Colon (tissue), 2 donors: ENCODE measurements around the gene CDH16.
"Not testable (repeated sequence)": the region's sequence is repeated elsewhere in the genome, so short reads cannot be mapped to it uniquely, and the experiment has no call there.

ENCODE experiments used
- FAIRE-seq: peaks from 2 replicates; lab custom pipeline; 2012; peaks lifted over from hg19 to GRCh38; lab: Jason Lieb, UNC
- donor health status: control.
- donor health status: control.

The CDH16 gene

DNA sequence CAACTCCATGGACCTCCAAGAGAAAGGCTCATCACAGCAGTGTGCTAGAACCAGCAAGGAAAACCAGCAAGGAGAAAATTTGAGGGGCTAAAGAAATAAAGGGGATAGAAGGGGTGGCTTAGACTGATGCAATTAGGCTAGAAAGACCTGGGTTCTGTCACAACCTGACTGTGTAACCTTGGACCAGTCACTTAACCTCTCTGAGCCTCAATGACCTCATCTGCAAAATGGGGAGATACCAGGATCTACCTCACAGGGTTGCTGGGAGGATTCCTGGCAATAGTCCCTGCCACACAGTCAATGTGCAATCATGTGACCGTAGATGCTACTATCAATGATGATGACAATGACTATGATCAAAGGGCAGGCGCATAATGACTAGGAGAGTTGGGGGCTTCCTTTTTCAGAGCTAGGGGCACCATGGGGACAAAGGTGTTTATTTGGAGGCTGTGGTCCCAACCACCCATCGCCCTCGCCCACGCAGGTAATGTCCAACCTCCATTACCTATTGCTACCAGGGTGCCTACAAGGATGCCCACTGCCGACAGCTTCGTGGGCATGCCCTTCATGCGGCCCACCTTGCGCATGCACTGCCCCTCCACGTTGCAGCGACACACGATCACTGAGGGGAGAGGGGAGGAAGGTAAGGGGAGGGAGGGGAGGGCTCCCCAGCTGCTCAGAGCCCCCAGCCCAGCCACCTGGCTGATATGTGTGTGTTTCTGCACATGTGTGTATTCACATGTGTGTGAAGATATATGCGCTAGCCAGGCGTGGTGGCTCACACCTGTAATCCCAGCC is 9.7 kb downstream of the CDH16 start:
- FAIRE-seq: no peak

DNA sequence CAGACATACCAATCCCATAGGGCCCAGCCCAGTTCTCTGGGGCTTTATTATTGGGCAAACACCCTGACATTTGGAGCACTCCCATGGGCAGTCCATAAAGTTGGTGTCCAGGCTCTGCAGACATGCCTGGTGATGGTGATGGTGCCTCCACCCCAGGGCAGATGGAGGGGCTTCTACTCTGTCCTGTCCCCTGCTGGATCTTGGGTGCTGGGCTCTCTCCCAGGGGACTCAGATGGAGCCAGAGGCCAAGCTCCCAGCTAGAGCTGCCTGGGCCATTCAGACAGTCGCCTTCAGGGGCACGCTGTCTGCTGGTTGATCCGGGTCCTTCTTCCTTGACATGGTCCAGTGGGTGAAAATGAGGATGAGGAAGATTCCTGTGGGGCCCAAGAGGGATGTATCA is 10.6 kb downstream of the CDH16 start:
- FAIRE-seq: no peak

DNA sequence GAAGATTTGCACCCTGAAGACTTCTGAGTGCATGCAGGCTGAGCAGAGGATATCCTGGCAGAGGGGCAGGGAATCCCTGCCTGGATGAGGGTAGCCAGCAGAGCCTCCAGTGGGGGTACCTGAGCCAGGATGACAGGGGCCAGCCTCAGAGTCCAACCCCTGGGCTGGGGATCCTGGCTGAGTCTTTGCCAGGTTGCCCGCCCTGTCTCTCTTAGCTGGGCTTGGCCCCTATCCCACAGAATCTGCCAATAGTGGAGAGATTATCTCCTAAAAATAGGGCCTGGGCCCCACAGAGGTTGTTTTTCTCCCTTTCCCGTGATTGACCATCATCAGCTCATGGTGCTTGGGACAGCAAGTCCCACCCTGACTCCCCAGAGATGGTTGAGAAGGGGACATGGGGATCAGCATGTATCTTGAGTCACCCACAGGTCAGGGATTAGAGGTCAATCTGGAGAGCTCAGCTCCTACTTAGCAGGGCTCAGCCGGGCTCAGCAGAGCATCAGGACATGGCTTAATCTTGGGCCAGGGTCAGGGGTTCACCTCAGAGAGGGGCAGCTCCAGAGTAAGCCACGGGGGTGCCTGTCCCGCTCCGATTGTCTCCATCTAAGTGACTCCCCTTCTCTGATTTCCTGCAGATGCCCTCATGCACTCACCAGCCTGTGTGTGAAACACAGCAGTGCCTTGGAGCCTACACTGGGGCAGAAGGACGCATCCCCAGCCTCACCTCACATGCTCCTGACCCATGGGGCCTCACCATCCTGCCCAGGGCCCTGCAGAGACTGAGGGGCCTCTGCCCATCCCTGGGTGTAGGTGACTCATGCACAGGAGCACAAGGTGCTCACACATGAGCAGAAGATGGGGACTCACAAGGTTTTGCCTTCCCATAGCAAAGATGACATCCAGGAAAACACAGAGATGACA is 11.5 kb downstream of the CDH16 start:
- no peak for FAIRE-seq

DNA sequence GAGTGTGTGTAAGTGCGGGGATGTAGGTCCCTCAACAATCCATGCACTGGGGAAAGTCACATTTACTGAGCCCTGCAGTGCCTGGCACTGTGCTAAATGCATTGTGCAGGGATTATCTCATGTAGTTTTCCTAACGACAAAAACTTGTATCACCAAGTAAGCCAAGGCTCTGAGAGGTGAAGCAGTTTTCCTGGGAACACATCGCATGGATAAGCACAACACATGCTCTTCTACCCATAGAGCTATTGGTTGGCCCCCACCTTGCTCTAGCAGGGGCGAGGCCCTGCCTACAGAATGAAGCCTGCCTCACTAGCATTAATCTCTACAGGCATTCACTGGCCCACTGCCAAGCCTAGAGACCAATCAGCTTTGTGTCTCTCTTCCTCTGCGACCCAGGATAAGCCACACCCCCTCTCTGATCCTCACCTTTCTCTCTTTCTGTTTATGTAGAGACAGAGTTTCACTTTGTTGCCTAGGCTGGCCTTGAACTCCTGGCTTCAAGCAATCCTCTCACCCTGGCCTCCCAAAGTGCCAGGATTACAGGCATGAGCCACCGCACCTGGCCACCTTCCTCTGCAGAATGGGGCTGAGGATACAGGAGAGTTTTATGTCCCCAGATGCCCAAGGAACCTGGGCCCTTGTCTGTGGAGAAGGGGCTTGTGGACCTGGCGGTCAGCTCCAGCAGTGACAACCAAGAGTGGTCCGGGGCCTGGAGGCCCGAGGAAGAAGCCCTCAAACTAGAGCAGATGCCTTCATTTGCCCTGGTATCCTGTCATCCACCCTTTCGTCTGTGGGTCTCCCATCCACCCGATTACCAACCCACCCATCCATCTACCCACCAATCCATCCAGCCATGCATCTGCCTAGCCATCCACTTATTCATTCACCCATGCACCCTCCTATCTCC is 12.8 kb downstream of the CDH16 start:
- no peak for FAIRE-seq

DNA sequence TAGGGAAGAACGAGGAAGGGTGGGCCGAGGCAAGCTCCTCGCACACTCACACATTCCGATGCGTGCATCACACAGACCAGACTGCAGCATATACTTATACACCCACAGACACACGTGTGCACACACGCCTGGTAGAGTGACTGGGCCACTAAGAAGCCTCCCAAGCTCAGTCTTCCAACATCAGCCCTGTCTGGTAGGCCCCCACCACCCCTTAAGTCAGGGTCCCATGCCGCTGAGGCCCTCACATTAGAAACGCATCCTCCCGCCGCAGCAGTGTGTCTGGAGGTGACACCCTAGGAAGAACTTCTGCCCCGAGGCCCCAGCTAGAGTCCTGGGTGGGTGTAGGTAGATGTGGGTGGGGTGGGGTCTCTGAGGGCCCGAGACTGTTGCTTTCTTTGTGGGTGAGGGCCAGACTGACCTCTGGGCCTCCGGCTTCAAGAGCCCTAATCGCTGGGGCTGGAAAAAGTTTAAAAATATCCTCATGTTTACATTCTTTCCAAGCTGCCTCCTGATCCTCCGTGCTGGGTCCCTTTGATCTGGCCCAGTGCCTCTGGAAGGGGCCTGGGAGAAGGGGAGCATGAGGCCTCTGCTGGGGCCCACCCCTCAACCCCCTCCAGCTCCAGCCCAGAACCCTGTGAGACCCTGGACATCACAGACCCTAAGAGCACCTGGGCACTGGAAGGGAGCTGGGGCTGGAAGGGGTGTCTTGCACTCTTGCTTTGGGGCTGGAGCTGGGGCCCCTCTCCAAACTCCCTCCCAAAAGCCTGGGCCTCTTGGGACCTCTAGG is 13.6 kb downstream of the CDH16 start:
- FAIRE-seq: no peak

DNA sequence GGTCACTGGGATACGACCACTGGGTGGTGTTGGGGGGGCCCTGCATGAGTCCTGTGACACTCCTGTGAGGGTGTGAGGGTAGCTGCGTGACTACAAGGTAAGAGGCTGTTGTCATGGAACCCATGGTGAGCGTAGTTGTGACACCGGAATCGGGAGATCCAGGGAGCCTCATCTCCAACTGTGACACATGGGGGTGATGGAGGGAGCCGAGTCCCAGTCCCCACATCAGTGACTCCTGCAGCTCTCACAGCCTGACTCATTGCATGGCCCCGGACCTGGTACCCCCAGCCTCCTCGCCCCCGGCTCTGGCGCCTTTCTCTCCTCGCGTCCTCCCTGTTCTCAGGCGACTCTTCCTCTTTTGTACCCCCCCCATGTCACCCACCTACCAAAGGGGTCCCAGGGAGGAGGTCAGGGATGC is 14.2 kb downstream of the CDH16 start:
- no peak for FAIRE-seq

DNA sequence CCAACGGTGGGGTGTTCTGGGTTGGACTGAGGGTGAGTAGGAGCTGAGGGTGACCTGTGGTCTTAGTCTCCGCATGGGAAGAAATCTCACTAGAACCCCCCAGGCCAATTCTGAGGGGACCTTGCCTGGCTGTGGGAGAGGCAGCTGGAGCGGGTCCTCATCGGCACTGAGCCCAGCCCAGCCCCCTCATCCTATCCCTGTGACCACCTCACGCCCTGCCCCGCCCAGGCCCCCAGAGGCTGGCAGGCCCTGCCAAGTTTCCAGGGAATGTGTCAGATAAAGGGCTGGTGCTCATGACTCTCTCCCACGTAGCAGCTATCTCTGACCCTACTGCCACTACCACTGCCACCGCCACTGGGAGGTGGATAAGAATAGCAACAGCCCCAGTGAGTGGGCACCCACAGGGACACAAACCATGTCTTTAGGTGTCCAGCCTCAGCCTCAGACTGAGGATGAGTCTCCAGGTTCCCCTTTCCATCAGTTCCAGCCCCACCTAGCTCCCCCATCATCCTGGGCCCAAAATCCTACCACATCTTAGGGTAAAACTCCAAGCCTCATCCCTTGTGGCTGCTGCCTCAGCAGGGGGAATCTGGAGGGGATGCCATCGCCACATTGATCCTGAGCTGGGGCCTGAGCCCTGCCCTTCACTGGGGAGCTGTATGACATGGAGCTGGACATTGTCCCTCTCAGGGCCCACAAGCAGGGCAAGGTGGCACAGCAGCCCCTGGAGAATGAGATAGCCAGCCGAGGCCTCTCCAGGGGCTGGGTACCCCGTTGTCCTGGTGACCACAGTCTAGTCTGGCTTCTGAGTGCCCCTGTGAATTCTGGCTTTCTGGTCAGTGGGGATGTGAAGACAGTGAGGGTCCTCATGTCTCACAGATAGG is 14.9 kb downstream of the CDH16 start:
- FAIRE-seq: no peak

DNA sequence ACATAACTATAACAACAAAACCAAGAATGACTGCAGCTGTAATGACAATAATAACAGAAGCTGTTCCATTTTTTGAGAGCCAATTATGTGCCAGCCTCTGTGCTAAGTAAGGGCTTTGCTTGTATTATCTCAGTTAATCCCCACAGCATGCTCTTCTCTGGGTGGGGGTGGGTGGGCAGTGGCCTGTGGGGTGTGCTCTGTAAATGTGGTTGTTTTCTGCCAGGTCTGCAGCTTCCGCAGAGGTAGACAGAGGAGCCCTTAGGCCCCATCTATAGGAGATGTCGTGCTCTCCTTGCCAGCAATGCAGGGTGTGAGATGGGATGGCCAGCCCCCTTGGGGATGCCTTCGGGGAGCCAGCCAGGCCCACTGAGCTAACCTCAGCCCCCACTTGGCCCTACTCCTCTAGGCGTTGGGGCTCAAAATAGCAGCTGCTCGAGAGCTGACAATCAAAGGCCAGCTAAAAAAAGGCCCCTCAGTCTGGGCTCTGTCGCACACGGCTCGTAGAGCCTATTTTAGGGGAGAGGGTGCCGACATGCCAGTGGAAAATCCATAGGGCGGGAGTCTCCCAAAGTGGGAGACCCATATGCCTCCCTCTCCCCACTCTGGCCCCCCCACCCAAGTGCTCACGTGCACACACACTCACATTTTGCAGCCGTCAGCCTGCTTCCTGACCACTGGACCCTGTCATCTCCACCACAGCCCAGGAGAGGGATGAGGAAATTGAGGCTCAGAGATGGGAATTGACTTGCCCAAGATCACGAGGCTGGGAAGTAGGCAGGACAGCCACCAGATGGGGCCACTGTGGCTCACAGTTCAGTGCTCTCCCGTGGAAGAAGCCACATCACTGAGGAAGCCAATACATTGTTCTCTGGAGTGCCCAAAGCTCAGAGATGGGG is 15.8 kb downstream of the CDH16 start:
- no peak for FAIRE-seq

DNA sequence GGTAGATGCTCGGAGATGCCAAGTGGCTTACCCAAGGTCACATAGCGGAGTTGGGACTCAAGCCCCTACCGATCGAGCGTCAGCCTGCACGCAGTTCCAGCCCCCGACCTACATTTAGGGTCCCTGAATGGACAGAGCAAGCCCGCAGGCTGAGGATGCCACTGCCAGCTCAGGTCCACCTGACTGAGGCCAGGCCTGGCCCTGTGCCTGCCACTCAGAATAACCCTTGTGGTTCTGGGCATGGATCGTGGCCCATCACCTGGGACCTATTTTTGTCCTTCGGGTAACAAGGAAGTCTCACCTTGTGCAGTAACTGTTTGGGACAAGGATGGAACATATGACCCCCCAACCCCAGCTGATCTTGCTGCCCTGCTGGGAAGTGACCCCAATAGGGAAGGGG is 17.1 kb downstream of the CDH16 start:
- FAIRE-seq: no peak

DNA sequence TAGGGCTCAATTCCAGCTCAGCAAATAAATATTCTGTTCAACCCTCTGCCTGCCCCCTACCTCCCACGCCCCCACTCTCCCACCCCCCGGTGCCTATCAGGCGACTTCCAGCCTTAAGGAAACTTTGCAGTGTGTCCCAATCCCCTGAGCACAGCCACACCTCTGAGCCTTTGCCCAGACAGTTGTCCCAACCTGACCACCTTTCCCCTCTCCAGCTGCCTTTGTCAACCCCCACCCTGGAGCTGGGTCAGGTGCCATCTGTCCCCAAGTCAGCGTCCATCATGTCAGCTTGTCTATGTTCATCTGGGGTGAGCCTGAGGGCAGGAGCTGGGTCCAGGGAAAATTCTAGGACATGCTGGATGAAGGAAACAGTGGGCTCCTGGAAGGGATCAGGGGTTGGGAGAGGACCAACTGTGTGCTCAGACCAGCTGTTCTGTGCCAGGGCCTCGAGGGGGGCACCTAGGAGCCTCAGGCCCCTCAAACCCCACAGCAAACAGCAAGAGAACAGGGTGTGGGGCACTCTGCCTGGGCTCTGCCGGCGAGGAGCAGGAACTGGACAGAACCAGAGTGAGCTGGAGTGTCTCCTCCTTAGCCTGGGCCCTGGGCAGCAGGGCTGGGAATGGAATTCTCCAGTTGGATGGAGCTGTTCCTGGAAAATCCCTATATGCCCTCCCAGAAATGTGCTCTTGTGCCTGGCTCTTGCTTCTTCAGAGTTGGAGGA is 17.8 kb downstream of the CDH16 start:
- FAIRE-seq: no peak

DNA sequence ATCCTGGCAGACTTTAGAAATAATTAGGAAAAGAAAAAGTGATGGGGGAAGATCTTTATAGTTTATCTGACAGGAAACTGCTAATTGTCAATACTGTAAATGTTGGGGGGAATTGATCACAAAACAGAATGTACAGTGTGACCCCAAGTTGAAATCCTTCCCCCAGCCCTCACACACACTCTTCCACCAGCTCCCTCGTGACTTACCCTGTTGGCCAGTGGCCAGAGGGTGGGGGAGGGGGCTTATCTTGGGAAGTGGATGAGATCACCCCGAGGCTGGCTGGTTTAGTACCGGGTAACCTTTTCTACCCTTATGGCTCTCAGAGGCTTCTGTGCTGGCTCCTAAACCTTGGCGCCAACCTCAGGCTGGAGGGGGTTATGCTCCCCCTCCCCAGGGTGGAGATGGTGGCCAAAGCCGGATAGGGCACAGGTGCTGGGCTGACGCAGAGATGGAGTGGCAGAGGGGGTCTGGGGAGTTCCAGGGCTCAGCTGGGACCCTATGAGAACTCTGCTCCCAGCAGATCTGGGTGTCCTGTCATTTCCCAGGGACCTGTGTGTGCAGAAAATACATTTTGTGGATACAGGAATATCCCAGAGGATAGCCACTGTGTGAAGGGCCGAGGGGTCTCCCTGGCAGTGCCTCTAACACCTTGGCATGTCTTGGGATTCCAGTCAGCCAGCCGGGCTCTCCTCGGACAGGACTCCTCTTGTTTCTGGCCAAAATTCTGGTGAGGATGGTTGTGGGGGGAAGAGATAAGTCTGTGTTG is 18.6 kb downstream of the CDH16 start:
- no peak for FAIRE-seq

DNA sequence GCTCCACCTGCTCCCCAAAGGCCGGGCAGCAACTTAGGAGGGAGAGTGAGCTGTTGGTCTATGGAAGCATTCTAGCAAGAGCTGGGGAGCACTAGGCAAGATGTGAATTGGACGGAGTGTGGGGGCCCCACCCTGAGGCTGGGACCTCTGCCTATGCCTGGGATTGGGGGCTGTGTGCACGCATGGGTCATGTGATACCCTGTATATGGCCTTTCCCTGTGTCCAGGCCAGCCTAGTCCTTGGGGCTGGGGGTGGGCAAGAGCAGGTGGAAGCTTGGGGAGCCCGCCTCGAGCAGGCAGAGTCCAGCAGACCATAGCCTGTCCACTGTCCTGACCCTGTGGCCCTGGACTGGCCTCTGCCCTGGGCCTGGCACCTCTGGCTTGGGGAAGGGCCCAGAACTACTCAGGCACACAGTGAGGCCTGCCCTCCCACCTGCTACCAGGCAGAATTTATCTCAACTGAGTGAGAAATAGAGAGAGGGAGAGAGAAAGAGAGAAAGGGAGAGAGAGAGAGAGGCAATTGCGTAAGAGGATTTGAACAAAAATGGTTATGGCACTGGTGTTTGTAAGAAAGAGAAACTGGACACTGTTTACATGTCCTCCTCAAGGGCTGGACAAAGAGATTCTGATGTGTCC is 19.3 kb downstream of the CDH16 start:
- no peak for FAIRE-seq

DNA sequence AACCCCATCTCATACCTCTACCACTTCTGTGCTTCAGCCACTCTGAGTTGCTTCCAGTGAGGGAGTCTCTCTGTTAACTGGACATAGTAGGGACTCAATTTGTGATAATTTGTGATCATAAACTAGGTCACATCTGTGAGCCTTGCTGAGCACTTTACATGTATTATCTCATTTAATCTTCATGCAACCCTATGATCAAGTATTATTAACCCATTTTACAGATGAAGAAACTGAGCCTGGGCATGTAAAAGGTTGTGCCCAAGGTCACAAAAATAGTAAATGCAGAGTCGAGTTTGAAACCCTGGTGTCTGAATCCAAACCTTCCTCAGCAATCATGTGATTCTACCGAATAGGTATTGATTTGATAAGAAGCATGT is 19.8 kb downstream of the CDH16 start:
- no peak for FAIRE-seq

DNA sequence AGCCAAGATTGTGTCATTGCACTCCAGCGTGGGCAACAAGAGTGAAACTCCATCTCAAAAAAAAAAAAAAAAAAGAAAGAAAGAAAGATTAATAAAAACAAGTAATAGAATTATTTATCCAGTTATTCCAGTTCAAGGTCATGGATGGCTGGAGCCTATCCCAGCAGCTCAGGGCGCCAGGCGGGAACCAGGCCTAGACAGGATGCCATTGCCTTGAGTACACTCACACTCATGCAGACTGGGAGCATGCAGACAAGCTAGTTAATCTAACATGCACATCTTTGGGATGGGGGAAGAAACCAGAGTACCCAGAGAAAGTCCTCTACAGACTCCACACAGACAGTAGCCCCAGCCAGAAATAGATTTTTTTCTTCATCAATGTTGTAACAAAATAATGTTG is 20.5 kb downstream of the CDH16 start:
- FAIRE-seq: no peak

DNA sequence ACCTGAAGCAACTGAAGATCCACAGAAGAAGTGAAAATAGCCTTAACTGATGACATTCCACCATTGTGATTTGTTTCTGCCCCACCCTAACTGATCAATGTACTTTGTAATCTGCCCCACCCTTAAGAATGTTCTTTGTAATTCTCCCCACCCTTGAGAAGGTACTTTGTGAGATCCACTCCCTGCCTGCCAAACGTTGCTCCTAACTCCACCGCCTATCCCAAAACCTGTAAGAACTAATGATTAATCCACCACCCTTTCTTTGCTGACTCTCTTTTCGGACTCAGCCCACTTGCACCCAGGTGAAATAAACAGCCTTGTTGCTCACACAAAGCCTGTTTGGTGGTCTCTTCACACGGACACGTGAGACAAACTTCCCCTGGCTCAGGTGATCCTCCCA is 22.0 kb downstream of the CDH16 start:
- not testable (repeated sequence) for FAIRE-seq

DNA sequence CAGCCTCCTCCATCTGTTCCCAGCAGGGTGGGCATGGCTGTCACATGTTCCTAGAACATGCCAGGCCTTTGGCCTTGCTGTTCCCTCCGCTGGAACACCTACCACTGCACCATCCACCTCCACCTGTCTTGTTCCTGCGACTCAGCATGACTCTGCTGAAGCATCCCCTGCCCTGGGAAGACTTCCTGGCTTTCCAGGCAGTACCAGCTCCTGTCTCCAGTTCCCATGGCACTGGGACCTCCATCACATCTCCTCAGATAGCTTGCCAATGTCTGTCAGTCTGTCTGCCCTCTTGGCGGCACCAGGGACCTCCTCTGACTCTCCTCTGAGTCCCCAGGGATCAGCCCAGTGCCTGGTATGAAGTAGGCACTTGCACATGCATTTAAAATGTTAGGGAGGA is 22.7 kb downstream of the CDH16 start:
- FAIRE-seq: no peak

DNA sequence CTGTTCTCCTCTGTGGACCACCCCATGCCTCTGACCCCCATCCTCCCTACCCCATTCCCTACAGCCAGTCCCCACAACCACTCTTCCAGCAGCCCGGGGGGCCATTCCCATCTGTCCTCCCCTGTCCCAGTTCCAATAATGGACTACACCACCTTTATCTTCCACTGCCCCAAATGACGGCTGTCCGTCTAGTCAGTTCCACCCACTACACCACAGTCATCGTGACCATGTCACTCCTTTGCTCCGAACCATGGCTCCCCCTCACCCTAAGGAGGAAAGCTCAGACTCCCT is 23.1 kb downstream of the CDH16 start:
- FAIRE-seq: no peak
